Ishikawa (cell line): ENCODE measurements around the gene UBE2H.

Experiments used
- CEBPB ChIP-seq: IDR thresholded peaks from 2 replicates; pipeline ENCODE4 v1.6.1; 2012
- CREB1 ChIP-seq: IDR thresholded peaks from 2 replicates; pipeline ENCODE4 v1.6.1; 2012; ENCODE audit warnings: low read depth
- EP300 ChIP-seq: IDR thresholded peaks from 2 replicates; pipeline ENCODE4 v1.6.1; 2012; ENCODE audit warnings: borderline replicate concordance
- FOXM1 ChIP-seq: IDR thresholded peaks from 2 replicates; pipeline ENCODE4 v1.6.1; 2012; ENCODE audit warnings: low read depth, borderline replicate concordance
- USF1 ChIP-seq: IDR thresholded peaks from 2 replicates; pipeline ENCODE4 v1.6.1; 2012

DNA sequence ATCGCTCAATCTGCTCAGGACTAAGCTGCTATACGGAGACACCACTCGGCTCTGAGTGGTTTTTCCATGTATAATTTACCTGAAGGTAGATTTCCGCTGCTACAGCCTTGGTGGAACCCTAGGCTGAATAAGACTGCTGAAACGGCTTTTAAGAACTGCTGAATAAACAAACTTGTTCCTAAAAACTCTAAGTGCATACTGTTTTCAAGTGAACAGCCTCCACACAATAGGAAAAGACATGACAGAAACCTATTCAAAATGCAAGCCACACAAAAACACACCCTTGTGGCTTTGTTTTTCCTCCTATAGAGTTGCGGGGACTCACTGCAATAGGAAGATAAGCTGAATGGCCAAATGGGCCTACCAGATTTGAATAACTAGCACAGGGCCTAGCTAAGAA is 117.2 kb downstream of the UBE2H start:
- TF ChIP-seq USF1 (no peak), EP300 (no peak), CREB1 (no peak), FOXM1 (no peak), CEBPB (no peak)
